Activated T-helper 2 cell treated with anti-CD3 and anti-CD28 coated beads, Interferon-gamma antibody, Interleukin-2, Interleukin-4, amounts not matched to agents 10 μg/mL and 5 μg/mL and 100 μg/mL, durations not matched to agents 14 hours and 24 hours and 36 hours (primary cell): ENCODE data around the gene SLC41A1. TPM values are rescaled to one million over a fixed set of nuclear protein-coding genes. Genes with fewer than 3 reads are reported as not detected.
"Not testable (repeated sequence)": the region's sequence is repeated elsewhere in the genome, so short reads cannot be mapped to it uniquely, and the experiment has no call there.

Source experiments
- DNase-seq: peaks from one replicate; pipeline ENCODE4 v3.0.0; 2021; ENCODE audit warnings: low spot score
- H3K27ac Mint-ChIP-seq: one replicate; pipeline ENCODE4 v1.8.0; 2021; ENCODE audit warnings: mixed read lengths
- H3K27me3 Mint-ChIP-seq: one replicate; pipeline ENCODE4 v1.8.0; 2021; ENCODE audit warnings: low read depth, mixed read lengths
- H3K36me3 Mint-ChIP-seq: one replicate; pipeline ENCODE4 v1.8.0; 2021; ENCODE audit warnings: low read depth, mixed read lengths
- H3K4me1 Mint-ChIP-seq: one replicate; pipeline ENCODE4 v1.8.0; 2021; ENCODE audit warnings: low read depth, mixed read lengths
- H3K4me3 Mint-ChIP-seq: one replicate; pipeline ENCODE4 v1.8.0; 2021; ENCODE audit warnings: low read depth, mild to moderate bottlenecking, moderate library complexity, mixed read lengths
- H3K9me3 Mint-ChIP-seq: one replicate; pipeline ENCODE4 v1.8.0; 2021; ENCODE audit warnings: mixed read lengths
- intact Hi-C: fragments of 100-400 bp; cut with micrococcal nuclease; formaldehyde crosslinking; loops from one replicate; pipeline ENCODE4 v1.15.1; 2023
- total RNA-seq: library from RNA; stranded (reverse); gene quantifications from 2 replicates; pipeline ENCODE4 v1.2.3, GENCODE V29; 2022

The SLC41A1 gene
- 46.9 and 48.5 TPM in 2 replicates for total RNA-seq

DNA sequence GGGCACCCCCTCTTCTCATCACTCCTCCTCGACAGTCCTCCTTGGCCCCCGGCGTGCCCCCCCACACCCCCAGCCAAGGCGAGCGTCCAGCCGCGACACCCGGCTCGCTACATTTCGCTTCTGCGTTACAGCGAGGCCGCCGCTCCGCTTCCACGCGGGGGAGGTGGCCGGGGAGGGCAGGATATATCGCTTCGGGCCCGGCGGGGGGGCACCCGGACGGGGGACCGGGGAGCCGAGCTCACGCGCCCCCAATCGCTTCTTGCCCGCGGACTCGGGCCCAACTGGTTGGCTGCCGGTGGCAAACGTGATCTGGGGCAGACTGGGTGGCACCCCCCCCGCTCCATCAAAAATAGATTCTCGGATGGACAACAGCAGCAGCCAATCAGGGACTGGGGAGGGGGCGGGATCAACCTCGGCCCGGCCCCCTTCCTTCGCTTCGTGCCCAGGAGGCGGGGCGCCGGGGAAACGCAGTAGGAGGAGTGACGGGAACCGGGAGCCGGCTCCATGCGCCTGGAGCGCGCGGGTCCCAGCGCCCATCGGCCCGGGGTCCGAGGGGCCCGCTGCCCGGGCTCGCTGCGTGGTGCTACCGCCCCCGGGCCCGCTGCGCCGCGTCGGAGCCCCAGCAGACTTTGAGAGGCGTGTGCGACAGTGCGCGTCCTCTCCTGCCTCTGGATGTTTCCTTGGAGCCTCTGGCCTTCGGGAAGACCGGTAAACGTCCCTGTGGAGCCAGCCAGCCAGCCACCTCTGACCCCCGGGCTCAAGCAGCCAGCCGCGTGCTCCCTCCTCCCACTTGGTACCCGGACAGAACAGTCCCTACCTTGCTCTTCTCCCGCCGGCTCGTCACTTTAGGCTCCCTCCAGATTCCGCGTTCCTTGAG is at the start of gene SLC41A1:
Gene SLC41A1, minus strand, starts transcription at position 321 of the 877 bp plus-strand sequence. CDS start 2,757 bp downstream, outside the sequence.
- H3K27me3 Mint-ChIP-seq, result no peaks in the 10 kb centered on the region
- peak within 1 kb of the TSS; percentile 93 for H3K4me3 Mint-ChIP-seq
- H3K4me1 Mint-ChIP-seq, result peaks cover 45% of the 10 kb centered on the region
- H3K27ac Mint-ChIP-seq, result peak within 1 kb of the TSS; percentile 86
- peaks cover 27% of the 10 kb centered on the region for H3K36me3 Mint-ChIP-seq
- DNase-seq, result peak; percentile 83
- intact Hi-C loops, result loop anchor here (1.0 to 5.0 kb wide), 4 partner anchors 10 to 64 kb away; partner anchors contain the start of gene PM20D1
- no peaks in the 10 kb centered on the region for H3K9me3 Mint-ChIP-seq

DNA sequence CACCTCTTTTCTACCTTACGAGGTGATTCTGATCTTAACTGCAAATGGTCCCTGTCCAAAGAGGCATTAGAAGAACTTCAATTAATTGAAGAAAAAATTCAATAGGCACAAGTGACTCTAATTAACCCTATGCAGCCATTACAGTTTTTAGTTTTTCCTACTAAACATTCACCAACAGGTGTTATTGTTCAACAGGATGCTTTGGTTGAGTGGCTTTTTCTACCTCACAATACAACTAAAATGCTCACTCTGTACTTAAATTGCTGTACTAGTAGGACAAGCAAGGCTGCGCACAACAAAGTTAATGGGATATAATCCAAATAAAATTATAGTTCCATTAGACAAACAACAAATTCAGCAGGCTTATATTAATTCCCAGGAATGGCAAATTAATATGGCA is 48.5 kb upstream of the SLC41A1 start:
- intact Hi-C loops, result no loop called here
- no peak for DNase-seq
- Mint-ChIP-seq H3K36me3 (no peaks in the 10 kb centered on the region), H3K4me1 (peaks cover 6% of the 10 kb centered on the region), H3K27me3 (peaks cover 25% of the 10 kb centered on the region), H3K4me3 (no peak overlapping the region), H3K27ac (no peak overlapping the region), H3K9me3 (peaks cover 5% of the 10 kb centered on the region)

DNA sequence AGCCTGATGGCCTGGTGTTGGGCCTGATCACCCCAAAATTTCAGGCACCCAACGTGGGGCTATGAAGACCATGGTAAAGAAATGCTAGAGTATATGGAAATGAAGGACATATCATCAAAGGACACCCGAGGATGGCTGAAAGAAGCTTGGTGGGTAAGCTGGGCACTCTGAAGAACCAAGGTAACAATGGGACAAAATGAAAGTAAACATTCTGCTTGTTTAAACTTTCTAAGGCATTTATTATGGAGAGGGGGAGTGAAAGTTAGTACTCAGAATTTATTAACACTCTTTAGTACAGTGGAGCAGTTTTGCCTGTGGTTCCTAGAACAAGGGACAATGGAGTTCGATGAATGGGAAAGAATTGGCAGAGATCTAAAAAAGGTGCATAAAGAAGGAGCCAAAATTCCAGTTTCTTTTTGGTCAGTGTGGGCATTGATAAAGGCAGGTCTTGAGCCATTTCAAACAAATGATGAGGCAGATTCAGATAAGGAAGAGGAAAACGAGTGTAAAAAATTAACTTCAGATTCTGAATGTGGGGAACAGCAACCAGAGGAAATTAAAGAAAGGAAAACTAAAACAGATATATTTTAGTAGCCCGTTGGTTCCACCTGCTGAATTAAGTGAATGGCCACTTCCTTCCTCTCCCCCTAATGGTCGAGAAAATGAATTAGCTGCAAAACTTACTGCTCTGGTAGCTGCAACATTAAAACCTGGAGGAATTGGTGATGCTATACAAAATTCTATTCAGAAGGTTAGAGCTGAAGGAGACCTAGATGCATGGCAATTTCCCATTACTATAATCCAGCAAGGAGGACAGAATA is 45.4 kb upstream of the SLC41A1 start:
- DNase-seq, result no peak
- H3K27ac Mint-ChIP-seq, result no peak overlapping the region
- H3K36me3 Mint-ChIP-seq, result no peaks in the 10 kb centered on the region
- H3K4me3 Mint-ChIP-seq, result no peak overlapping the region
- H3K9me3 Mint-ChIP-seq, result peaks cover 16% of the 10 kb centered on the region
- H3K27me3 Mint-ChIP-seq, result peaks cover 21% of the 10 kb centered on the region
- peaks cover 6% of the 10 kb centered on the region for H3K4me1 Mint-ChIP-seq
- intact Hi-C loops, result no loop called here

DNA sequence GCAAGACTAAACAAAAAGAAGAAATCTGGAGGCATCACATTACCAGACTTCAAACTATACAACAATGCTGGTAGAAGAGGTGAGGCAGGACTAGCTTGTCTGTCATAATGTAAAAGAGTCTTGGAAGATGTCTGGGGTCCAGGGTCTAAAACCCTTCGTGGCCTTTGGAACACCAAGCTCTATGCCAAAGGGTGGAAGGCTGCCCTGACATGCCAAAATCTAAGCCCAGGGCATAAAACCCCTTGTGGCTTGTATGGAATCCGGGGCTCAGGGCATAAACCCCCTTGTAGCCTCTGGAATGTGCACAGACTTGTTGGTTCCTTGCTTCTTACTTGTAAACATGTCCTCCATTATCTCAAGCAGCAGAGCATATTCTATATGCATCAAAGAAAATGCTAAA is 44.5 kb upstream of the SLC41A1 start:
- H3K27ac Mint-ChIP-seq, H3K4me1 Mint-ChIP-seq, DNase-seq, H3K36me3 Mint-ChIP-seq, H3K4me3 Mint-ChIP-seq, intact Hi-C loops: not testable (repeated sequence)
- Mint-ChIP-seq H3K9me3 (peaks cover 19% of the 10 kb centered on the region), H3K27me3 (peaks cover 19% of the 10 kb centered on the region)

DNA sequence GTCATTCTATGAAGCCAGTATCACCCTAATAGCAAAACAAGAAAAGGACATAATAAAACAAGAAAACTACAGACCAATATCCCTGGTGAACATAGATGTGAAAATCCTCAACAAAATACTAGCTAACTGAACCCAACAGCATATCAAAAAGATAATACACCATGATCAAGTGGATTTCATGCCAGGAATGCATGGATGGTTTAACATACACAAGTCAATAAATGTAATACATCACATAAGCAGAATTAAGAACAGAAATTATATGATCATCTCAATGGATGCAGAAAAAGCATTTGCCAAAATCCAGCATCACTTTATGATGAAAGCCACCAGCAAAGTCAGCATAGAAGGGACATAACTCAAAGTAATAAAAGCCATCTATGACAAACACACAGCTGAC is 43.4 kb upstream of the SLC41A1 start:
- no peak for DNase-seq
- Mint-ChIP-seq H3K27me3 (peaks cover 19% of the 10 kb centered on the region), H3K4me3 (no peak overlapping the region), H3K27ac (no peak overlapping the region), H3K4me1 (peaks cover 6% of the 10 kb centered on the region), H3K36me3 (no peaks in the 10 kb centered on the region), H3K9me3 (peaks cover 25% of the 10 kb centered on the region)
- intact Hi-C loops, result no loop called here

DNA sequence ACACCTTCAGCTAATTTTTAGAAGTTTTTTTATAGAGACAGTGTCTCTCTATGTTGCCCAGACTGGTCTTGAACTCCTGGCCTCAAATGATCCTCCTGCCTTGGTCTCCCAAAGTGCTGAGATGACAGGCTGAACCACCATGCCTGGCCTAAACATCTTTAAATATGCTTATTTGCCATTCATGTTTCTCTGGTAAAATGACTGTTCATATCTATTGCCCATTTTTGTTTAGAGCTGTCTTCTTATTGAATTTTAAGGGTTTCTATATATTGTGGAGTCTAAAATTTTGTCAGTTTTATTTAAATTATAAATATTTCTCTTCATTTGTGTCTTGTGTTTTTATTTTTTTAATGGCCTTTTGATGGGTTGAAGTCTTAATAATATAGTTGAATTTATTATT is 40.0 kb upstream of the SLC41A1 start:
- Mint-ChIP-seq H3K27ac (no peak overlapping the region), H3K4me1 (peaks cover 20% of the 10 kb centered on the region), H3K4me3 (no peak overlapping the region), H3K36me3 (no peaks in the 10 kb centered on the region), H3K27me3 (peaks cover 11% of the 10 kb centered on the region), H3K9me3 (peaks cover 25% of the 10 kb centered on the region)
- intact Hi-C loops, result loop anchor here (5.0 kb wide), 1 partner anchor 41 kb away; the partner anchor contains the start of gene SLC41A1
- no peak for DNase-seq

DNA sequence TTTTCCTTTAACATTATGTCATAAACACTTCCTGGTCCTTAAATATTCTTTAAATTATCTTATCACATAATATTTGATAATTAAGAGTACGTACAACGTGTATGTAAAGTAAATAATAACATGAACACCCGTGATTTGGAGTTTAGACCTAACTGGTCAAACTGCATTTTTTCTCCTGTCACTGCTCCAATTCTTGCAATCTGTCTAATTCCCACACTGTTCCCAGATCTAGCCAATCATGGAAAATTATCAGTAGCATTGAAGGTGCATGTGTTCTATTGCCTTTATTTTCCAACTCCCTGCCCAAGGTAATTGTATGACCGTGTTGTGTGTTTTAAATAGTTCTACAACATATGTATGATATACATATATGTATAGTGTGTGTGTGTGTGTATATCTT is 39.0 kb upstream of the SLC41A1 start:
- peaks cover 9% of the 10 kb centered on the region for H3K27me3 Mint-ChIP-seq
- intact Hi-C loops, result loop anchor here (5.0 kb wide), 1 partner anchor 40 kb away; the partner anchor contains the start of gene SLC41A1
- no peaks in the 10 kb centered on the region for H3K36me3 Mint-ChIP-seq
- peaks cover 24% of the 10 kb centered on the region for H3K9me3 Mint-ChIP-seq
- no peak overlapping the region for H3K4me3 Mint-ChIP-seq
- no peak overlapping the region for H3K27ac Mint-ChIP-seq
- H3K4me1 Mint-ChIP-seq, result peaks cover 20% of the 10 kb centered on the region
- DNase-seq, result no peak

DNA sequence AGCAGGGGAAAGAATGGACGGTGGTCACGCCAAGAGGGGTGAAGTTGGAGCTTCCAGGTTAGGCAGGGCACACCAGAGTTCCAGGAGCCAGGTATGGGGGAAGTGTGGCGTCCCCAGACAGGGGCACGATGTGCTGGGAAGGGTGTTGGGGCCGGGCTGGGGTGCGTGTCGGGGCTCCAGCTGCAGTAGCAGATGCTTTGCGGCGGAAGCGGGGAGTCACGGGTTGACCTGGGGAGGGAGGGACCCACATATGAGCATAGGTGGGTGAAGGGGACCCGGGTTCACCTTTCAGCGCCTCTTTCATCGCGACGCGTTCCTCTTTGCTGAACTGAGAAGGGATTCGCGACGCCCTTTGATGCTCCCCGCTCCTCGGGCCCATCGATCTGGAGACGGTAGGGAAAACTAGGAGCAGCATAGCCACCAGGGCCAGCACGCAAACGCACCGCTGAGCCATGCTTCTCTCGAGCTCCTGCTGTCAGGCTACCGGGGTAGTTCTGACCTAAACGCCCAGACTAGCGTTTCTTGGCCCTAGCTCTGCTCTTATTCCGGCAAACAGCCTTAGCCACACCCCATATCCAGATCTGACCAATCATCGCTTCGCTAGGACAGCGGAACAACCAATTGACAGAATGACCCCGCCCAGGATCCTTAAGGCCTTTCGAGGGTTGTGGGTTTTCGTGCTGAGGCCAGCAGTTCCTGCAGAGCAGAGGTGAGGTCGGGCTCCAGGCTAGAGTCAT is 36.8 kb upstream of the SLC41A1 start, which contains the start of gene PM20D1:
Gene PM20D1, minus strand, starts transcription at position 514 of the 737 bp plus-strand sequence. Its CDS starts 60 bp downstream, at position 454.
- Mint-ChIP-seq H3K4me1 (peaks cover 20% of the 10 kb centered on the region), H3K36me3 (no peaks in the 10 kb centered on the region), H3K27me3 (no peaks in the 10 kb centered on the region), H3K4me3 (peak within 1 kb of the TSS; percentile 86), H3K27ac (peak within 1 kb of the TSS; percentile 82), H3K9me3 (peaks cover 9% of the 10 kb centered on the region)
- intact Hi-C loops, result loop anchor here (5.0 kb wide), 1 partner anchor 37 kb away; the partner anchor contains the start of gene SLC41A1
- DNase-seq, result peak; percentile 89

DNA sequence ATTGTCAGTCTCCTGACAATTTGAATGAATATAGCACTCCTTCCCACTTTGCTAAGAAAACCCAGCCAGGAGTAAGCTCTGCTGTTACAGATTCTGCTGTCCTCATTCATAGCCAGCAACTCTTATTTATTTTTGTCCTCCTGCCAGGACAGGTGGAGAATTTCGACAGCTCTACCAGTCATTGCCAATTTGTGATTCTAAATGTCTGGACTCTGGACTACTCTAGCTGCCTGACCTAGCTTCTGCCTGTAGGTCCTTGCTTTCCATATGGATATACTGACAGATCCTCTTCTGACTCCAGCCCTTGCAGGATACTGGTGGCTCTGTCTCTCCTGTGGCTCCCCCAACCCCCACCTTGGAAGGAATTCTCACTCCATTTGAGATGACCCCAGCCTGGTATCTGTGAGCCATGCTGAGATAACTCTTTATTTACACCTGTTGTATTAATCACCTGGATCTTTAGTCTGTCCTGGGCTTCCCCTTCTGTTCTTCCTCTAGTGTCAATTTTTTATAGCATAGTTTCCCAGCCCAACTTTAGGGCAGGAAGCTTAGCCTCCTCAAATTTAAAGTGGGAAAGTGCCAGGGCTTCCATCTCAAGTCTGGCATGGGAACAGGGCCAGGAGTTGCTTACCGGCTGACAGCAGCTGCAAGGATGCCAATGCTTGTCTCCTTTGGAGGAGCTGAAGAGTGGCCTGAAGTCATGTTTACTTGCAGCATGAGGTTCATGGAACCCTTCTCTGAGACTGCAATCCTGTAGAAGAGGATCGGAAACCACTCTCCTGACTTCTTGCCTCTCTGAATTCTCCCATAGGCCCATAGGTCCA is 30.2 kb upstream of the SLC41A1 start:
- intact Hi-C loops, result no loop called here
- Mint-ChIP-seq H3K27me3 (no peaks in the 10 kb centered on the region), H3K9me3 (no peaks in the 10 kb centered on the region), H3K27ac (no peak overlapping the region), H3K4me3 (no peak overlapping the region), H3K4me1 (peaks cover 11% of the 10 kb centered on the region), H3K36me3 (no peaks in the 10 kb centered on the region)
- no peak for DNase-seq

DNA sequence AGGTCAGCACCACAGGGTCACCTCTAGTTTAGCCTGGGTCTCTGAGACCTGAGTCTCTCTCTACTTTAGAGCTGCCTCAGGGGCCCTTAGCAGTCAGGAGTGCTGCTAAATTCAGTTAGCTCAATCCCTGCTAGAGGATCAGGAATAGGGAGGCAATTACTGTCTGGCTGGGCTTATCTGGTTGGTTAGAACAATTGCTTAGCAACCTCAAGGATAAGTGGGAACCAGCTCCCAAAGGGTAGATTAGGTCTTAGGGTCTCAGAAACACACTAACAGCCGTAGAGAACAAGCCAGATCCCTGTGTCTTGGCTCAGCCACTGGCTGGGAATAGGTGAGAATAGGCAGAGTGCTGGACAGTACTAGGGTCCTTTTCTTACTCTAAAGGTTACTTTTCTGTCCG is 29.2 kb upstream of the SLC41A1 start:
- intact Hi-C loops, result no loop called here
- no peak for DNase-seq
- Mint-ChIP-seq H3K27me3 (no peaks in the 10 kb centered on the region), H3K27ac (no peak overlapping the region), H3K36me3 (no peaks in the 10 kb centered on the region), H3K4me3 (no peak overlapping the region), H3K4me1 (peaks cover 7% of the 10 kb centered on the region), H3K9me3 (no peaks in the 10 kb centered on the region)

DNA sequence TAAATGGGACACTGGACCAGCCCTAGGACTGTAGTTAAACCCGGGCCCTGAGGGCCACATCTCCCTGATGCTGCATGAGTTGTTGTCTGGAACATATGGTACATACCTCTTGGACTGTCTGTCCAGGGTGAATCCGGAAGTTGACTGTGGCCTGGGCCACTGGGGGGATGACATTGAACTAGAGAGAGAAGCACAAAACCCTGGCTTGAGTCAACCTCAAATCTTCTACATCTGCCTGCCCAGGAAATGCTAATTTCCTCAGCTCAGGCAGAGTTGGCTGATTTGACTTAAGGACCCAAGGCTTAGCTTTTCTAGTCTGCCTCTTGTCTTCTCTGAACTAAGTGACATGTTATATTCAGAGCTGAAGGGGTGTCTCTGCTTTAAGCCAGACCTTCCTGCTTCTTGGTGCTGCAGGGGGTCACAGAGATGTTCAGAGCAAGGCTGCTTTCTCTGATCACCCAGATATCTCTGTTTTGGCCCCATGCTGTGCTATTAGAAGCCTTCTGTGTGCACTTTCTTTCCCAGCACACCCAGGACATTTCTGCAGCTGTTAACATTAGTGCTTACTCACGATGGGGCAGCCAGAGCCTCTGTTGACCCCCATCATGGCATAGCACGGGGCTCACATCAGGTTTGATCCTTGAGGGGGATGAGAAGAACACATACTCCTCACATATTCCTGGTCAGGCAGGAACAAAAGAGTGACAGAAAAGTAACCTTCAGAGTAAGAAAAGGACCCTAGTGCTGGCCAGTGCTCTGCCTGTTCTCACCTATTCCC is 27.3 kb upstream of the SLC41A1 start:
- intact Hi-C loops, result no loop called here
- Mint-ChIP-seq H3K36me3 (no peaks in the 10 kb centered on the region), H3K4me3 (no peak overlapping the region), H3K27me3 (no peaks in the 10 kb centered on the region), H3K4me1 (peaks cover 7% of the 10 kb centered on the region), H3K27ac (no peak overlapping the region), H3K9me3 (no peaks in the 10 kb centered on the region)
- DNase-seq, result no peak
